ENCODE results near the gene CLIP1.

CLIP1 gene

GRCh38 chr12:122354958-122355641 is 67.4 kb downstream of the CLIP1 start:
- no peak for DNase-seq

GRCh38 chr12:122352394-122352793 is 70.1 kb downstream of the CLIP1 start:
- no peak for DNase-seq

- no peak for DNase-seq
Measured at GRCh38 chr12:122350141-122350848, 72.2 kb downstream of the CLIP1 start.

DNA sequence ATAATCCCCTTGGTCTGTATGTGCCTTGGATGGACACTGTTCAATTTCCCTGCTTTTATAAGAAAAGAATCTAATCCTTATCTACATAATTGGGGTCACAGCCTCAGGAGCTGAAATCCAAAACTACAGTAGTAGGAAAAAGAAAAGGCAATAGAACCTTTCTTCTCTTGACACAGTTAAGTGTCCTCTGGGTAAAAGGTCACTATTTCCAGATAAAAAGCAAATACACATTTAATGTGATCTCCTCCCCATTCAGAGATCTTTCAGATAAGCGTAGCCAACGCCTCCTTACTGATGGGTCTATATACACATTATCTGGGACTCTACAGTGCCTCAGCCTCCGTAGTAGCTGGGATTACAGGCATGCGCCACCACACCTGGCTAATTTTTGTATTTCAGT is 73.4 kb downstream of the CLIP1 start:
- DNase-seq: no peak

GRCh38 chr12:122348505-122348904 is 74.0 kb downstream of the CLIP1 start:
- no peak for DNase-seq

DNA sequence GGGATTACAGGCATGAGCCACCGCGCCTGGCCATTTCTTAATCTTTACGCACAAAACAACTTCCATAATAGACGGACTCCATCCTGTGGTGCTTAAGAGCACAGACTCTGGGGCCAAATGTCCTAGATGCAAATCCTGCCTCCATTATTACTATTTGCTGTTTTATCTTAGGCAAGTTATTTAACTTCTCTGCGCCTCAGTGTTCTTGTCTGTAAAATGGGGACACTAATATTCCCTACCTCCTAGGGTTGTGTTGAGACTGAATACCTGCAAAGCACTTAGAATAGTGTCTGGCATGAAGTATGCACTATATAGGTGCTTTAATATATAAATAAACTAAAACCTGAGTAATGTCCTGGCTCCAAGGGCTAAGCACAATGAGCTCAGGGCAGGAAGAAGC is 76.4 kb downstream of the CLIP1 start:
- DNase-seq: no peak

- no peak for DNase-seq
Measured at GRCh38 chr12:122345042-122345441, 77.4 kb downstream of the CLIP1 start.

- peak; percentile 44 for DNase-seq
Measured at GRCh38 chr12:122336015-122336946, 86.2 kb downstream of the CLIP1 start.

DNA sequence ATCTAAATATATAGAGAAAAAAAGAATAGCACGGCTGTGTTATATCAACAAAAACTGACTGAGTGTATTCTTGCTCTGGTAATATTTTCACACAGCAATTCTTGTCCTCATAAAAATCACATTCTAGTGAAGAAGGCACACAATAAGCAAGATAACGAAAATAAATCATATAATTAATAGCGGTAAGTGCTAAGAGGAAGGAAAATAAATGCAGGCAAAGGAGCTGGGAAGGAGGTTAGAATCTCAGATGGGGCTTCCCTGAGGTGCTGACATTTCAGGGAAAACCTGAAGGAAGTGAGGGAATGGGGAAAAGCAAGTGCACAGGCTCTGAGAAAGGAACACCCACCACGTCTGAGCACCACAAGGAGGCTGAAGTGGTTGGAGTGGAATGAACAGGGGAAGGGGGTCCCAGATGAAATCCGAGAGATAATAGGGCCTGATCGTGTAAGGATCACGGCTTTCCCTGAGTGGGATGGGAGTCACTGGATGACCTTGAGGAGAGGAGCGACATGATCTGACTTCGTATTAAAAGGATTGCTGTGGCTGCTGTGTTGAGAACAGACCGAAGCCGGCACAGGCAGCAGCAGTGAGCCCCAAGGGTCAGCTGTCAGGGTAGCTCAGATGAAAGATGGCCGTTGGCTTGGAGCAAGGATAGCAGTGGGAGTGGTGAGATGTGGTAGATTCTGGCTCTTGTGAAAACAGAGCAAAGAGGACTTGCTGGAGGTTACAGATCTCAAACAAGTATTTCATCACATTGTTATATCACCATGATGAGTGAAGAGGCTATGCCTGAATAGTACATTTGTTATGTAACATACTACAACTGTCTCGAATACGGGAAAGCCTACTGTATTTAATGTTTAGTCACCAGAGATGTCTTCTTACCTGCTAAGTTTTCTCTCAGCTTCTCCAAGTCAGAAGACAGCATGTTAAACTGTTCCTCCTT is 89.1 kb downstream of the CLIP1 start:
- DNase-seq: no peak

GRCh38 chr12:122327494-122328385 is 94.7 kb downstream of the CLIP1 start:
- no peak for DNase-seq

DNA sequence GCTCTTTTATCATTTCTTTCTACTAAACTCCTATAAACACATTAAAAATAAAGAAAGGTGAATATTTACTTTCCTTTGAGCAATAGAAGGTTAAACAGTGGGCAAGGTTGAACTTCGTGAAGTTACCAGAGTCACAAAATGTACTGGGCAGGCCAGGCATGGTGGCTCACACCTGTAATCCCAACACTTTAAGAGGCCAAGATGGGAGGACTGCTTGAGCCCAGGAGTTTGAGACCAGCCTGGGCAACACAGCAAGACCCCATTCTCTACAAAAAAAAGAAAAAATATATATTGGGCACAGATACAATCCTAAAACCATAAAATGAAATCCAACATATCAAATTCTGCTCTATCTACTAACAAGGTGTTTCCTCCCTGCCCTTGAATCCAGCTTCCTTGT is 95.5 kb downstream of the CLIP1 start:
- no peak for DNase-seq

GRCh38 chr12:122326586-122326985 is 95.9 kb downstream of the CLIP1 start:
- no peak for DNase-seq

DNA sequence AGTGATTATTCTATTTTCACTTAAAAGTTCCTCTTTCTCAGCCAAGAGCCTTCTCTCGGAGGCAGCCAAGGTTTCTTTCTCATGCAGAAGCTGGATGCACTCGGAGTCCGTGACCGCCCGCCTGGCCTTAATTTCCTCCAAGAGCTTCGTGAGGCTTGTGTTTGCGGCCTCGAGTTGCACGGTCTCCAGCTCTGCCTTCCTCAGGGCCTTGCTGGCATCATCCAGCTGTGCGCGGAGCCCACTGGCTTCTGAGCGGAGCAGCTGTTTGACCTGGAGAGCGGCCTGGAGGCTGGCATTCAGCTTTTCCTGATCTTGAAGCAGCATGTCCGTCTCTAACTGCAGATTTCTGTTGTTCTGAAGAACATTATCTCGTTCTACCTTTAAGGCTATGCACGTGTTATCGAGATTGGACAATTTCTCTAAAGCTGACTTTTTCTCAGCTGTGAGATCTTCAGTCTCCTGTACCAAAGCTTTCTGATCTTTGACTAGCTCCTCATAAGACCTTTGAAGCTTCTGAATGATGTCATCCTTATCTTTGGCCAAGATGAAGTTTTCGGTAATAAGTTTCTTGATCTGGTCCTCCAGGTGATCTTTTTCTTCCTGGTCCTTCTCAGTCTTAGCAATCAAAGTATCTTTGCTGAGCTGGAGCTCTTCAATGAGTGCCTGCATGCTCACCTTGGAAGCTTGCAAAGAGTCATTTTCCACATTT is 99.0 kb downstream of the CLIP1 start:
- no peak for DNase-seq

DNA sequence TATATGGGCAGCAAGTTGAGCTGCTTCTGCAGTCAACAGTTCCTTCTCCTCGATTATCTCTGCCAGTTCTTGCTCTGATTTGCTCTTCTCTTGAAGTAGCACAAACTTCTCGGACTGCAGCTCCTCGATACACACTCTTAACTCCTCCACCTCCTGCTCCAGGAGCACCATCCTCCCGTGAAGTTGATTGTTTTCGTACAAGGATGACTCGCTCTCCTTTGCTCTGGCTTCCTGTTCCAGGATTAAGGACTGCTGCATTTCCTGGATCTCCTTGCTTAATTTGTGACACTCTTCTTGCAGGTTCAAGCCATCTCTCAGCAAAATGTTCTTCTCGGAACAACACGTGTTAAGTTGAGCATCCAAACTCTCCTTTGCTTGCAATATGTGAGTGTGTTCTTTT is 100.0 kb downstream of the CLIP1 start:
- no peak for DNase-seq

DNA sequence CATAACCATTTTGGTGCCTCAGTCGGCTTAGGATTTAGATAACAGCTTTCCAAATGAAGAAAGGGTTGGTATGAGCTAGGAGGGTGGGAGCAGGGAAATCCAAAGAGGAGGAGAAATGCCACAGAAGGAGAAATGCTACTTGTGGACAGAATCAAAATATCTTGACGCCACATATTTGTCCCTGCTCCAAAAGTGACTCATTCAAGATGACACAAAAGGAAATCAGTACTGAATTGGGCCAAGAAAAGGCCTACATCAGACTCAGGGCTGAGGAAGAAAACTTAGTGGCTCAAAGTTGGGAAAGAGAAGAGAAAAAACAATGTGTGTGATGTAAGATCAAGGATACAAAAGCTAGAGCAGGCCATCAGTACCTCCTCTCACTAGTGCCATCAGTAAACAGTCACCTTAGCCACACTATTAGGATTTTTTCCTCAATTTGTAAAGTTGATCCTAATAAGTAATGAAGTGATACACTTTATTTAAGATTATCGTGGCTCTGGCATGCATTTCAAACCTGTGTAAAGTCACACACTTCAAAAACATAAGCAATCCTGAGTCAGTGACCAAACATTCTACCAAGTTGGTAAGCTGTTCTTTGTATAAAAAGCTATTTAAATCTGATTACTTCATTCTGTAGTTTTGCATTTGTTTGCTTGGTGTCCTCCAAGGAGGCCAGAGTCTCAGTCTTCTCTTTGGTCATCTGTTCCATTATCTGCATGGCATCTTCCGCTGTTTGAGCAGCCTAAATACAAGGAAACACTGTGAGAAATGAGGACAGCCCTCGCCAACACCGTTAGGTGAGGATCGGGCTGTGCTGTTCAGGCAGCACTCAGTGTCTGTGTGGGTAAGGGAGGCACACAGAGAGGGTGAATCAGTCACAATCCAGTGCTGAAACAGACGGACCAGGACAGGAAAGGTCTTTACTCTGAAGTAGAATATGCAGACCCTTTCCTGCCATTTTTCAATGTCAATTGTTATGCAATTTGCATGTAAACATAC is 103.6 kb downstream of the CLIP1 start:
- no peak for DNase-seq

DNA sequence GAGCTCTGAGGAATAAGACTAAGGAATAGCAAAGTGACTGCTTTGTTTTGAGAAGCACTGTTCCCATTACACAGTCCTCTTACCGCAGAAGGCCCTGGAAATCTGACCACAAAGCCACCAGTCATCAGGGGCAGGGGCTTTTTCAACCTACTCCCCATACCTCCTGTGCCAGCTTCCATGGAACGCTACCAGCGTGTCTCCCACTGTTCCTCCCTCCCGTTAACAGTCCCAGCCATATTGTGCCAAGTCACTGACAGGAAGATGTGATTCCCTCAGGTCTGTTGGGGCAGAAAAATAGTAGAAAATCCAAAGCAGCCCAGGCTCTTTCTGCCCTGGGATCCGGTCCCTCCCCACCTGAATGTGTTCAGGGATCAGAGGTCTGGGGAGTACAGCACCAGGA is 109.5 kb downstream of the CLIP1 start:
- no peak for DNase-seq

DNA sequence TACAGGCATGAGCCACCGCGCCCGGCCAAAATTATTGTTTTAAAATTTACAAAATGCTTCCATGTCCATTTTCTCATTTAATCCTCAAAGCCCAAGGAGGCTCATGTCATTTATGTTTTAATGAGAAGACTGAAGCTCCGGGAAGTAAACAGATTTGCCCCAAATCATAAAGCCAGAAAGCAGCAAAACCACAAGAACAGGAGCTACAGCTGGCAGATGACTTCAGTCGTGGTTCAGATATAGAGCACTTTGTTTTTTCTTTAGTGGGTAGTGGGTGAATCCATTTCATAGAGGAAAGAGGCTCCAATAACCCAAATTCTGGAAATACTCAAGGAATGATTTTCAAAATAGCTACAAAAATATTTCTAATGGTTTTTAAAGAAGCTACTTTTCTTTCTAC is 110.8 kb downstream of the CLIP1 start:
- no peak for DNase-seq

DNA sequence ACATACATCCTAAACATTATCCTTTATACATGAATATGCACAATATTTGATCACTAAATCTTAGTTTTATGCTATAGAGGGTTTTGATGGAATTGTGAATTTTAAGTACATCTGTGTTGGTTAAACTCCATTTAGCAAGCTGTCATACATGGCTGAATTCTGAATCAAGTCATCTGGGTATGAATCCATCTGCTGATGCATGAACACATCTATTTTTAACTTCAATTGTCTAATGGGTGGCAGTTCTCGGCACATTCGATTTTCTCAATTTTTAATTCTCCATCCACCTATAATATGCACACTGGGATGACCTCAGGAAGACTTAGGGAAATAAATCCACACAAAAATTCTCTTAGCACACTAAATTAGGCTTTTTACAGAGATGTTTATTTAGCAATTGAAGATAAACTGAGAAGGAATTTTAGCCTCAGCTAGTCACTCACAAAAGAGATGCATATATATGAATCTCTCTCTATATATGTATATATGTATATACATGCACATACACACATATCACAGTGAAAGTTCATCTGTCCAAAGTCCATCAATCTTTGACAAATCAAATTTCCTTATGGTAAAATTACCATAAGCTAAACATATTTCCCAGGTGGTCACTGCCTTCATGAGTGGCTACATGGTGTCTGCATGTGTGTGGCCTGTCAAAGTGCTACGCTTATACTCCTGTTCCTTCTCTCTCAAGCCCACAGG is 111.7 kb downstream of the CLIP1 start:
- no peak for DNase-seq

All from CD4-positive, alpha-beta T cell treated with Interleukin-10 for 1 hour (primary cell).